ENCODE measurements around the gene LRRC2.

LRRC2 gene

DNA sequence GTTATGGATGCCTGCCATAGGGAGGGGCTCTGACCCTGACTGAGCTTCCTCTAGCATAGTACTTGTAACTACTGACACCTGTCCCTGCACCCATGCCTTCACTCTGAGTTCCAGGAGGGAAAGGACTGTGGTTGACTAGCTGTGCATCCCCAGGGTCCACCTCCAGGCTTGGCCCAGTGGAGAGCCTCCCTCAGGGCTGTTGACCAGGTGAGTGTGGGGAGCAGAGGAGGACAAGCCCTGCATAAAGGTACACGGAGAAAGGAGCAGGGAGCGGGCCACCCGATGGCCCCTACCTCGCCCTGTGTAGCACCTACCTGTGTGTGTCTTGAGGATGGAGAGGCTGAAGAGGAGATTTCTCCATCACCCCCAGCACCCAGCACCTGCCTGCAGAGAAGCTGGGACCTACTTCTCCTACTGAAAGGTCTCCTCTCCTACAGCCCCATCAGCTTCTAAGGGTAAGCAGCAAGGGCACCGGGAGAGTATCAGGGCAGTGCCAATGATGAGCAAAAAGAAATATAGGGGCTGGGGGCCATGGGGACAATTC, 94.7 kb downstream of the LRRC2 start:
- no peak for DNase-seq

GRCh38 chr3:46470831-46471230, 95.3 kb downstream of the LRRC2 start:
- DNase-seq, result no peak

DNA sequence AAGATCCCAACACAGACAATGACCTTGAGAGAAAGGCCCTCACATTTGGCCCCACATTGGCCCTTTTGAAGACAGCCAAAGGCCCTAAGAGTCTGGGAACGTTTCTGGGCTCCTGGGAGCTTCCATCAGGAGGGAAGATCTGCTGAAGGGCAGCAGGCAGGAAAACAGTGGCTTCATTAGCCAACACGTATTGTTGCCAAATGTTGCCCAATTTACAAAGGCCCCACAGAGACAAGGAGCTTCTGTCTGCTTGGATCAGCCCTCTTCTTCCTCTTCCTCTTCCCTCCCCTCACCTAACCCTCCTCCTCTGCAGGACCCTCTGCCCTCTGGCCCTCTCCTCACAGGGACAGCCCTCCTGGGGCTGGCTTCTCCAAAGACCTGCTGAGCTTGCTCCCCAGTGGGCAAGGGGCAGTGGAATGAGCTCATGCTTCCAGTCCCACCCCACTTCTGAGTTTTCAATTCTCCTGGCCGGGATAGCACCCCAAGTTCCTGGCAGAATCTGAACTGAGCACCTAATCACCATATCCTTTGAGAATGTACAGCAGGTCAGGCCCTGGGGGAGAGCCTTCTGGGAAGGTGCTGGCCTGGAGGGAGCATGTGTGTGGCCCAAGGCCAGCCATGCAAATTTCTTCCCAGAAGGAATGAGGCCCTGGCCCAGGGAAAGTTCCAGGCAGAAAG, 96.3 kb downstream of the LRRC2 start:
- DNase-seq, result no peak

- no peak for DNase-seq
Measured at GRCh38 chr3:46468753-46469600, 97.1 kb downstream of the LRRC2 start.

DNA sequence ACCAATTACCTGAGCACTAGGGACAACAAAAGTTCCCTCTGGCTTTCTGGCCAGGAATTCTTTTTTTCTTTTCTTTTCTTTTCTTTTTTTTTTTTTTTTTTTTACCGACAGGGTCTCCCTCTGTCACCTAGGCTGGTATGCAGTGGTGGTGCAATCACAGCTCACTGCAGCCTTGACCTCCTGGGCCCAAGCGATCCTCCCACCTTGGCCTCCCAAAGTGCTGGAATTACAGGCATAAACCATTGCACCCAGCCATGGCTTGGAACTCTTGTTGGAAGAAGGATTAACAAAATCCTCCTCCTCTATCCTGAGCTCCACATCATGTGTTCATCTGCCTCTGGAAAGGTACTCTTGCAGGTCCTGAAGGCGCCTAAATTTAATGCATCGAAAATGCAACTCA, 98.5 kb downstream of the LRRC2 start:
- no peak for DNase-seq

- no peak for DNase-seq
Measured at GRCh38 chr3:46466871-46467403, 99.2 kb downstream of the LRRC2 start.

GRCh38 chr3:46466273-46466672, 99.8 kb downstream of the LRRC2 start:
- no peak for DNase-seq
